ENCODE results near the gene KIF26B.
"Not testable (repeated sequence)": the region's sequence is repeated elsewhere in the genome, so short reads cannot be mapped to it uniquely, and the experiment has no call there.

The KIF26B gene

DNA sequence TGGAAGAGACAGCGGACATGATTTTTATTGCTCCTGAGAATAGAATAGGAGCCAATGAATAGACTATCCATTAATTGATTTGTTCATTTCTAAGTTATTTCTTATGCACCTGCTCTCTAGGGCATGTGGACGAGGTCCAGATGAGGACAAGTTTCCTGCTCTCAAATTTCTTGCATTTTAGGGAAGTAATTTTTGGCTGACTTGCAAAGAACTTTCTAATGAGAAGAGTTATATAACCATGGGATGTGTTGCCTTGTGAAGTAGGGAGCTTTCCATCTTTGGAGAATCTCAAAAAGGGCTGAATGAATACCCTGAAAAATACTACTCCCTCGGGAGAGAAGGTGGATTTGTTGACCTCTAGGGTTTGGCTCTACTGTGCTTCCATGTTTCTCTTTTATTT lies 243.0 kb downstream of the KIF26B start:
- DNase-seq = no peak

DNA sequence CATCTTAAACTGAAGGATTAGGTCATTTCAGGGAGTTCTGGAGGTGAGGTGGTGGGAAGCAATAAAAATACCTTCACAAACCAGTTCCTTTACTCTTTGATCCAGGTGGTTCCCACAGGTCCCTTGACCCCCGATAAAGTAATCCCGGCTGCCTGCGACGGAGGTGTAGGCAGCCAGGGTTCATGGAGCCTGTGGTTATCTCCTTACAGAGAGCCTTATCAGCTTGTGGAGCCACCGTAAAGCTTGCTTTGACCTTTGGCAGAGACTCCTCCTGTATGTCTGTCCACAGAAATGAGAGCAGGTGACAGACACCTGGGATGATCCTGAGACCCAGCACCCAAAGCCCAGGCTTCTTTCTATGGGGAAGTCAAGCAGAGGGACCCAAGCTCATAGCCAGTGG lies 243.4 kb downstream of the KIF26B start:
- no peak for DNase-seq

DNA sequence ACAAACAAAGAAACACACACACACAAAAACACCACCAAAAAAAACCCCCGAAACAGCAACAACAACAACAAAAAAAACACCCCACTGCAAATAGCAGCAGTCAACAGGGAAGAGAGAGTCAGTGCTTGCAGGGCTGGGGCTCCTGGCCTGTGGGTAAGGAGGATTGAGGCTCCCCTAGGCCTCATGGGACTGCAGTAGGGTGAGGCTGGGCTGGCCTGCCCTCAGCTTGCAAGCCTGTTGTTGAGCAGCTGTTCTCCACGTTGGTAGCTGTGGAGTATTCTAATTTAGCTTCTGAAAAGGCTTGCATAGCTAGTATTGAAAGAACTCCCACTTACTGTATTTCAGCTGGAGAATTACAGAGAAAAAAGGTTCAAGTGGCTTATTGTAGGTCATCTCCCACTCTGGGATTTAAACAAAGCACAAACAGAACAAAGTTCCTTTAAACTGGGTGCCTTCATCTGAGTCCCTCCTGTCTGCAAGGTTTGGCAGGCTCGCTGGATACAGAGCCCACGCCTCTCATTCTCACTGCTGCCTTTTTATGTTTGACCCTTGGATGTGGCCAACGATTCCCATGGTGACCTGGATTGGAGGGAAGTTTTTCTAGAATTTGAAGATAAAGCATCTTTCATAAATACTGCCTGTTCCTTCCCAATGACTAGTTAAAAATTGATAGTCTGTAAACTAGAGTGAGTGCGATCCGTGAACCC lies 247.2 kb downstream of the KIF26B start:
- DNase-seq = no peak

DNA sequence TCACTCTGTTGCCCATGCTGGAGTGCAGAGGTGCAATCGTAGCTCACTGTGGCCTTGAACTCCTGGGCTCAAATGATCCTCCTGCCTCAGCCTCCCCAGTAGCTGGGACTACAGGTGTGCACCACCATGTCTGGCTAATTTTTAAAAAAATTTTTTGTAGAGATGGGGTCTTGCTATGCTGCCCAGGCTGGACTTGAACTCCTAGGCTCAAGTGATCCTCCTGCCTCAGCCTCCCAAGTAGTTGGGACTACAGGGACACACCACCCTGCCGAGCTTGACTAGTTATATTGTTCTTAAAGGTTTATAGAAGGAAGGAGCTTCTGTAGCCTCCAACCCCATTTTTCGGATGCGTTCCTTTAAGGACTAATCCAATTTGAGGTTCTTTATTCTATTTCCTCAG lies 248.2 kb downstream of the KIF26B start:
- DNase-seq = not testable (repeated sequence)

DNA sequence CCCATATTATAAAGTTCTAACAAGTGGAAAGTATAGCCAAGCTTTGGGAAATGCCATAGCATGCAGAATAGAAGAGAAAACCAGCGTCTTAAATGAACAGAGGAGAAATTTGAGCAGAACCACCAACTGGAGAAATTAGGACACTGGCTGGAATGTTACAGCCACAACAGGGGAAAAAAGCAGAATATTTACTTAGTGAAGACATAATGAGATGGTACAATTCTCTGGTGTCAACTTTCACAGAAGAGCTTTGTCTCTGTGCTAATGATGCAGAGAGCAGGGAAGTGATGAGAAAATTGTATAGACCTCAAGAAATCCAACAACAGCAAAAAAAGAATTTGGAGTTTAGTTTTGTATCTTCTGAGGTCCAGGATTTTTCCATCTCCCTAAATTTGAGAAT lies 249.7 kb downstream of the KIF26B start:
- no peak for DNase-seq

DNA sequence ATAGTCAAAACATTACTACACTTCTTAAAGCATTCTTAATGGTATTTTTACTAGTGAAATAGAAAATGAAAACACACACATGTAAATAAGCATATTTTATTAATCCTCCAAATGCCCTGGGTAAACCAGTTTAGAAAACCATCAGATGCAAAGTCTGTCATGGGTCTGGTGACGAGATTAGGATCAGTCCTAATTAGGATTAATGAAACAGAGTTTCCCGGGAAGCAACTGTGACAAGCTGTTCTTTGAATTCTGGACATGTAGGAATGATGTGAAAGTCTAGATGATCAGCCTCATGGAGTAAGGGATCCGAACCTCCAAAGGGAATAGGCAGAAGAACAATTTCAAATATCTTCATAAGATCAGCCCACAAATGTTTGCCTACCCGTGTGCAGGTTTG lies 250.2 kb downstream of the KIF26B start:
- DNase-seq = no peak

DNA sequence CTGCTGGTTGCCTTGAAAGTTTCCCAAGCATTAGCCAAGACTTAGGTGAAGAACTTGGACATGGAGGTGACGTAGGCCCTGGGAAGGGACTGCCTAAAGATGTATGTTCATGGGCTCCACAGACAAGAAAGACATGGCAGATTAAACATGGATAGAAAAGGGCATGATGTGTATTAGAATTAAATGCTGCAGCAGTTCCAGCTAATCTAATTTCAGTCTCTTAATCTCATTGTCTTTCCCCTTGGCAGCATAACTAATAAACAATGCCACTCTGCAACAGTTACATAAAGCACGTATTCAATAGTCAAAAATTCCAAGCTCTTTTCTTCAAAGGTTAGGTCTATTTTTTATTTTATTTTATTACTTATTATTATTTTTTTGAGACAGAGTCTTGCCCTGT lies 251.6 kb downstream of the KIF26B start:
- DNase-seq = no peak

DNA sequence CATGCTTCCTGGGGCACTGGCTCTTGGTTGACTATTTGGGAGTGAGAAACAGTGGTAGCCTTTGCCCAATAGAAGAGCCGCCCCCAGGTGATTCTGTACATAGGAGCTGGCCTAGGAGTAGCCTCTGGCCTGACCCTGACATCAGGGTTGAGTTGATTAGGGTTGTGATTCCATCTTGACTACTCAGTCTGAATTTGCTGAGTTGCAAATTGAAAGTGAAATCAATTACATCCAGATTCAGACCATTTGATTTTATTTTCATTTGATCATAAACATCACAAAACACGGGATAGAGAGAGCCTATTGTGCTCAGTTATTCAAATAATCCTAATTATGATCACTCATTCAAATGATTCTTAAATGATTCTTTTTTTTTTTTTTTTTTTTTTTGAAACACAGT lies 253.2 kb downstream of the KIF26B start:
- DNase-seq = no peak

DNA sequence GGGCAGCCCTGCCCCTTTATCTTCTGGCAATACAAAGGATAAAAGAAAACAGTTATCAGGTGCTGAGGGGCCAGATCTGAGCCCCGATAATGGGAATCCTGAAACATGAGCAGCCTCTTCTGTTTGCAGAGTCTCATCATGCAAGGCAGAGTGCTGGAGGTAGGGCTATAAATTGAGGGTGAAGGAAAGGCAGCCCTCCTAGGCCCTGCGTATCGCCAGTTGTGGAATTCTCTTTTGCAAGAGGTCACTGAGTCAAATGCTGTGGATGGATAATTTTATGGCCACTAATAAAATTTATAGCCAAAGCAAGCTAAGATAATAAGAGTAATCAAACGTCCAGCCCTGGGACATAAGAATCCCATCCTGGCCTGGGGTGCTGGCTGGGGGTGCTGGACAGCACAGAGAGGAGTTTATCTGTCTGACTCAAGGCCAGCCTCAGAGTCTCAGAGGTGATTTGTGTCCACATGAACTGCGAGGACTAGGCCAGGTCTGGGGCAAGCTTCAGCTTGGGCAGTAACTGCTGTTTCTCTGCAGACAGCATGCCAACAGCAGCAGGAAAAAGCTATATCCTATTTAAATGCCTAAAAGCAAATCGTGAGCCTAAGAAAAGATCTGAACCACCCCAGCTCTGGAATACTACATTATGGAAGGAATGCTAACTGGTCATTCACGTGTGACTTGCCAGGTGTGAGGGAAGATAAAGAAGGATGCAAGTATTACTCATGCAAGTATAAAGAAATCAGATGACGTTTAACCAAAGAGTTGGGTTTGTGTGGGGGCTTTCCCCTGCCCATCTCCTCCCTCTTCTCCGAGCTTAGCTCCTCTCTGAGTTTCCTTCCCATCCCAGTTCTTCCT lies 254.8 kb downstream of the KIF26B start:
- no peak for DNase-seq

DNA sequence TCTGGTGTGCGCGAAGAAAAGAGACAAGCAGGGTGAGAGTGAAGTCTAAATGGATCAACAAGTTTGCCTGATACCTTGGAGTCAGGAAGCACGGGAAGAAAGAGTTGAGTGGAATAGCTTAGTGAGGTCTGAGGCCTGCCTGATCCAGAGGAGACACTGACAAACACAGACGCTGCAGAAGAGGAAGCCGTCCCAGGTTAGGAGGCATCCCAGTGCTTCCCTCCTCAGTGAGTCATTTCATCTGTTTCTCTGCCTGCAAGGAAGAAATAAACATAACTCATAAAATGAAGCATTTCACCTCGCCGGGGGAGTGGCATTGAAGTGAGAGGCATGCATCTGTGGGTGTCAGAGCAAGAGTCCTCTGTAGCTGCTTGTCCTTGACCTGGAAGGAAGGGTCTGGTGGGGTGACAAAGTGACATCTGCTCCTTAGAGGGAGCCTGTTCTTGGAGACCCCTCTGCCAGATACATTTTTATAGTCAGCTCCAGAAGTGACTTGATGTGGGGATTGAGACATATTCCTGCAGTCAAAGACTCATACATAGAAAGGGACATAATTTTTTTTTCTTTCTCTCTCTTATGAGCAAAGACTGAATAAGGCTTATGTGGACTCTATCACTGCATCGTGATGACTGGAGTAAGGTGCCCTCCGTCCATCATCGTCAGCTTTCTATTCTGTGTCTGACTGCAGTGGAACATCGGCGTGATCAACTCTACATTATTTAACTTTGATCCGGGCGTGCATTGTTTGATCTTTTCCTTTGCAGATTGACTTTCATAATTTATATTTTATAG lies 256.7 kb downstream of the KIF26B start:
- no peak for DNase-seq

DNA sequence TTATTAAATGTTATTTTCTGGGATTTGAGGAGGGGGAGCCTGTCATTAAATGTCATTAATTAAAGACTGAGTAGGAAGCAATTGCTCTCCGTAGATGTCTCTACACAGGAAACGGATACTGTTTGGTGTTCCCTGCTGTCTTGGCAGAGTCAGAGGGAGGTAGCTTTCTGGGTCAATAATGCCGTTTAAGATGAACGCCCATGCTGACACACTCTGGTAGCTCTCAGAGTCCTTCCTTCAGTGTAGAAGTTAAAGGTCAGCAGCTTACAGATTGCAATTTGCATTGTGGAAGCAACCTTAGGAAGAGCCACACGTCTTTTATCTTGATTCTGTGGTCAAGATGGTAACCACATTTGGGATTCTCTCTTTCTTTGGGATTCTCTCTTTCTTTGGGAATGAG lies 257.5 kb downstream of the KIF26B start:
- no peak for DNase-seq

DNA sequence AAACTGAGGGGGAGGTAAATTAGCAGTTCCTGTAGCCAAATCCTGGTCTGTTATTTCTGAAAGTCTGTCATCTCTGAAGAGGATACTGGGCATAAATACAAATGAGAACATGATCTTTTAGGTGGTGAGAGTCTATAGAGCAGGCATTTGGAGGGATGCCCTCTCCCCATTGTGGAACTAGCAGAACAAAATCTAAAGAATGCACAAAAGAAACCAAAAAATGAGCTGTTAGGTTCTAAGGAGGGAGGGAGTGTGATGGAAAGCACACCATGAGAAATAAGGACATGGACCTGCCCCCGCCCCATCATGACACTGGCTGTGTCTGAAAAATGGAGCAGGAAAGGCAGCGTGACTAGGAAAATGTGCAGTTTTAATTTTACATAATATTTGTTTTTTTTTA lies 262.0 kb downstream of the KIF26B start:
- no peak for DNase-seq

DNA sequence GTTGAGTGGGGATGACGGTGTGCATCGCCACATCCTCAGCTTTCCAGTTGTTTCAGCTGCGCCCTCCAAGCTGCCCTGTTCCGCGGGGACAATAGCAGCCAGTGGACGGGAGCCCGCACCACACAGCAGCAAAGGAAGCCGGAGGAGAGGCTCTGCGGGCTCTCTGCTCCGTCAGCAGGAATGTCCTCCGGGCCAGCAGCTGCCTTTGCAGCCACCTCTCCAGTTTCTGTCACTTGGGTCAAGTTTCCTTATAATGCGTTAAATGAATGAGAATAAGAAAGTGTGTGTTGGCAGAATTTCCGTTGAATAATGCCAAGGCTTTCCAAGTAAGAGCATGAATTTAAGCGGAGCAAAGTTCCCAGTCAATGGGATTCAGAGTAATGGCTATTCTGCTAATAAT lies 263.3 kb downstream of the KIF26B start:
- DNase-seq = no peak

DNA sequence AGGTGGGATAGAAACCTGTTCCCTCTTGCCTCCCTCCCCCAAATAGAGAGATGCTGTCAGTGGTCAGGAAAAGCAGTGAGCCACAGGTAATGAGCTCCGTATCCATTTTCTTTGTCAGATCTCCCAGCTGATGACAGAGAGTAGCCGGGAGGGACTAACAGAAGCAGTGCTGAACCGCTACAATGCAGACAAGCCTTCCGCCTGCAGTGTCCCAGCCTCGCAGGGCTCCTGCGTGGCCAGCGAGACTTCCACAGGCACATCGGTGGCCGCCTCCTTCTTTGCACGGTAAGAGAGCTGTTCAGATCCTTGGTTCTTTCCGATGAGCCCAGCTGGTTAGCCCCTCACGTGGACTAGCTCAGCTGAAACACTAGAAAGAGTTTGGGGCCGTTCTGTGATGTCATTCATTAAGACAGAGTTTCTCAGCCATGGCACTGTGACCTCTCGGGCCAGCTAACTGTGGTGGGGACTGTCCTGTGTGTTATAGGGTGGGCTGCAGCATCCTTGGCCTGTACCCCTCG lies 264.7 kb downstream of the KIF26B start:
- DNase-seq = no peak

DNA sequence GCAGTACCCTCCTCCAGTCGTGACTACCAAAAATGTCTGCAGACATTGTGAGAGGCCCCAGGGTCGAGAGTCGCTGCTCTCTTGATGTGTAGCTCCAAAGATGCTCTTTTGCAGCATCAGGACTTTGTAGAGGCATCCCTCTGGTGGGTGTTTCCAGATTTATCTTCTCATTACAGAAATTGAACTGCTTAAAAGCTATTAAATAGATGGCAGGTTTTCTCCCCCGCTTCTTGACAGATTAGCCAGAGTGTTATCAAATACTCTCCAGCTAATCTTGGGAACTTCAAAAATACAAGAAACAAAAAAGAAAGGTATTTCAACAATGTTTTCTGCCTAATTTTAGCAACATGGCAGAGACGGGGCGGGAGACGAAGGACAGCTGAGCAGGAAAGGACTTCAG lies 265.2 kb downstream of the KIF26B start:
- DNase-seq = no peak

DNA sequence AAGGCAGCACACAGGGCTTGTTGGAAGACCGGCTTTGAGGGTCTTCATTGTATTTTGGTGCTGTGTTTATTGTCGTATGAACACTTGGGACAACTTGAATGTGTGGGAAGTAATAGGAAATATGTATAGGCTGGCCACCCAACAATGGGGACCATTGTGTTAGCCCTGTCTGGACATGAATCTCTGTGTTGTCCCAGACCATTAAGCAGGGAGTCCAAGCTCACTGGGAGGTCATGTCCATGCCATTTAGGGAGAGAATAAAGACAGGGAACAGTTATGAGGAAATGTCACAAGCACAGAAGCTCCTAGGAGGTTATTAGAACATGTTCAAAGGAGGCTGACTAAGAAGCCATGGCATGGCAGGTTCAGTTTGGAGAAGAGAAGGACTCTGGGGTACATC lies 266.1 kb downstream of the KIF26B start:
- no peak for DNase-seq

DNA sequence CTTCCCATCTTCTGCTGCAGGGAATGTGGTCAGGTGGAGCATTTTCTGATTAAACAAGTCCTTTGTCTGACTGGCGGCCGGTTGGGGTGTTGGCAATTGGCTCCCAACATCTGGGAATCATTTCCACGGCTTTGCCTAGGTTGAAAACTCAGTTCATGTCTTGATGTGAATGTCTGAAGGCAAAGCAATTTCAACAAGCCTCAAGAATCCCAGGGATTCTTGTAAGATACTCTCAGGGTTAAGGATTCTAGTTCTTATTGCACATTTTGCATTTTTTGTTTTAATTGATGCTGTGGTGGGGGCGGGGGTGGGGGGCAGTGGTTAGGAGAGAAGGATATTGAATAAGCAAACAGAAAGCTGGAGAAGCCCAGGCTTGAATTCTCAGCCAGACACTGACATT lies 273.9 kb downstream of the KIF26B start:
- no peak for DNase-seq

DNA sequence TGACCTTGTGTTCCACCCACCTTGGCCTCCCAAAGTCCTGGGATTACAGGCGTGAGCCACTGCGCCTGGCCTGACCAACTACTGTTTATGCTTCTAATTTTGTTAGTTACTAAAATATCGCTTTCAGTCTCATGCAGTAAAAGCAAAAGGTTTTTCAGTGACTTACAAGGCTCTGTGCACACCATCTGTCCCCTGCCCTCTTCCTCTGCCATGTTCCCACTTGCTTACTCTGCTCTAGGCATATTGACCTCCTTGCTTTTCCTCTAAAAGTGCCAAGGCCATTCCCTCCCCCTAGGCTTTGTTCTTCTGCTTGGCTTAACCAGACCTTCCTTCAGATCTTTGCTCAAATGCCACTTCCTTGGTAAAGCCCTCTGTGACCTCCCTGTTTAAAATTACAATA lies 276.9 kb downstream of the KIF26B start:
- no peak for DNase-seq

DNA sequence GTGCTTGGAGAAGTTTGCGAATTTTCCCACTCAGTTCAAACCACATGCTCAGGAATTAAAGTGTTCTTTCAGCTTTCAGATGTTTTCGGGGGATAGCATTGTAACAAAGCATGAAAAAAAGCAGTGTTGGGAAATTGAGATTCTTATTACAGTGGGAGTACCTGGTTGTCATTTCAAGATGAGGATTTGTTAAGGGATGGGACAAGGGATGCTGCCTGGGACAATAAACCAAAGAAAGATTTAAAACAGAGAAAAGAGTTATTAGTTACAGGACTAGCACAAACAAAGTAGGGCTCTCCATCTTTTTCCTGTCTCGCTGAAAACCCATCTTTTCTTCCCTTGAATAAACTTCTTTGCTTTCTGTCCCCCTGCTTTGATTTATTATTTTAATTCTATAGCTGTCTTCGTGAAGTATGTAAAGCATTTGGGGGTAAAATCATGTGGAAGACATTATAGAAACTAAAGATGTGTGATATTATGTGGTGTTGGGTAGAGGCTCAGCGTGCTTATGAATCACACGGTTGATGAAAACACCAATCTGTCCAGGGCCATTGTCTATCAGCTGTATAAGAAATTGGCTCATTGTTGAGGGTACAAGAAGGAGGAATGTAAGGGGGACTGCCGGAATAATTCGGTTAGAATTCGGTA lies 277.6 kb downstream of the KIF26B start:
- DNase-seq = no peak

DNA sequence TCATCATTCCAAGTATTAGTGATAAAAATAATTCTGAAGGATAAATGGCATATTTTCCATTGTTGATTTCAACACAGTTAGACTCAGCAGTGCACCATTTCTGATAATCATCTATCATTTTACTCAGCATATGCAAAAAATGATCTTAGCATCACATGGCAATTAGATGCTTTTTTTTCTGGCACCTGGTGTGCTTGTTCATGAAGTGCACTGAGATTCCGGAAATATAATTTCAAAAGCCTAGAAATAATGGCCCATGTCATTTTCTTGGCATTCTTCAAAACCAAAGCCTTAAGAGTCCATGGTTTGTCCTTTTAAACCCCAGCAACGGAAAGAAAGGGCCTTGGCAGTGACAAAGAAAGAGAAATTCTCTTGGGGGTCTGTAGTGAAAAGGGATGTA lies 278.8 kb downstream of the KIF26B start:
- DNase-seq = no peak

DNA sequence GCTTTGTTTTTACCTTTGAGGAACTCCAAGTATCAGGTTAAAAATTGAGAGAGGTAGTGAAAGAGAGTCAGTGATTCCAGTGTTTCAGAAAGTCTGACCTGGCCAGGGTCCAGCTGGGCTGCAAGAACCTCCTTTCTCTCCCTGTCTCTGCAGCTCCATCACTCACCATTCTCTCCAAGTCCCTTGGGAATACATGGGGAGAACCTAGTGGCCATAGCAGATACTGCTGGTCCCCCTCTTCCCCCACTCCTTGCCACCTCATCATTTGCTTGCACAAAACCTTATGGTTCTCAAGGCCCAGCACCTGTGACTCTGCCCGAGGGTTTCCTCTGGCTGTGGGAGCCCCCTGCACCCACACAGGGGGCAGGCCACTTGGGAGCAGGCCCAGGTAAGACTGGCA lies 279.5 kb downstream of the KIF26B start:
- DNase-seq = no peak

DNA sequence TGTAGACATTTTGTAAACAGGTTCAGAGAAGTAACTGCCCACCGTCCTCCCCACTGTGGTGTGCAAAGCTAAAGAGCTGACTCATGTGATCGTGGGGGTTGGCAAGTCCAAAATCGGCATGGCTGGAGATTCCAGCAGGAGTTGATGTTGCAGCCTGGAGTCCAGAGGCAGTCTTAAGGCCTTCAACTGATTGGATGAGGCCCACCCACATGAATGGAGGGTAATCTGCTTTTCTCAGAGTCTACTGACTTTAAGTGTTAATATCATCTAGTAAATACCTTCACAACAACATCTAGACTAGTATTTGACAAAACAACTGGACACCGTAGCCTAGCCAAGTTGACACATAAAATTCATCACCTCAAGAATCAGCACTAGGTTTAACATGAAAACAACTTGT lies 281.6 kb downstream of the KIF26B start:
- DNase-seq = no peak

All from activated CD4-positive, alpha-beta T cell treated with anti-CD3 and anti-CD28 coated beads, Interleukin-10, Interleukin-2, amounts not matched to agents 100 ng/mL and 50 ng/mL, durations not matched to agents 16 hours and 8 hours (primary cell).